Cerebellar cortex (tissue), 1 donor: ENCODE results near the gene IQCM.
"Not testable (repeated sequence)": the region's sequence is repeated elsewhere in the genome, so short reads cannot be mapped to it uniquely, and the experiment has no call there.

Experiments
- DNase-seq: peaks from one replicate; pipeline ENCODE4 v3.0.0-alpha.2; 2015; ENCODE audit warnings: low spot score

Gene IQCM

GRCh38 chr4:149572716-149573115, 242.9 kb downstream of the IQCM start:
- DNase-seq, result no peak

DNA sequence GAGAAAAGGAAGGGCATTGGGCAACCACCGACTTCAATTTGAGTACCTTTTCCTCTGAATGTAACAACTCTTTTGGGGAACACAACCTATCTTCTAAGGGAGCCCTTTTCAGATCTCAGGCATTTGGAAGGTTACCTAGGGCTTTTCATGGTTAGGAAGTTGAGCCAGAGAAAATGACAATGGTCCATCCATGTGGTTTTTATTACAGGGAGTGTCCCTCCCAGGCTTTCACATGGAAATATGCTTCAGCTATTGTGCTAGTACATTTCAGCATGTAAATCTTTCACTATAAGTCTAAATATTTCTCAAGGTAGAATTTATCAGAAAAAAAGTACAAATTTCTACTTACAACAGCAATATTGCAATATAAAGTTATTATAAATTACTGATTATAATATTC, 259.8 kb downstream of the IQCM start:
- no peak for DNase-seq

DNA sequence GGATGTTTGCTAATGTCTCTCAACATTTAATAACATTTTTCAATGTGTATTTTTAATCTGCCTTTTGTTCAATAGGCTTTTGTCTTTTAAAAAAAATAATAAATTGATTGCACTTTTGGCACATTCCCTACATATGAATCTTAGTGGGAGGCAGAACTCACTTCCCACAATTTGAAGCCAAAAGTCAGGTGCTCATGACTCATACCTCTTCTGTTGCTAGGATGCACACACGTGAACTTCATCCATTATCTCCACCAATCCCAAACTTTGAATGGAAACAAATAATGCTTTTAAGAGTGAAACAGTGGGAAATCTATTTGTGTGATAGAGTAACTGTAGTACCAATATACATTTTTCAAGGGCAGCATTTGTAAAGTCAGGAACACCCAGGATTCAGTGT, 260.5 kb downstream of the IQCM start:
- no peak for DNase-seq

DNA sequence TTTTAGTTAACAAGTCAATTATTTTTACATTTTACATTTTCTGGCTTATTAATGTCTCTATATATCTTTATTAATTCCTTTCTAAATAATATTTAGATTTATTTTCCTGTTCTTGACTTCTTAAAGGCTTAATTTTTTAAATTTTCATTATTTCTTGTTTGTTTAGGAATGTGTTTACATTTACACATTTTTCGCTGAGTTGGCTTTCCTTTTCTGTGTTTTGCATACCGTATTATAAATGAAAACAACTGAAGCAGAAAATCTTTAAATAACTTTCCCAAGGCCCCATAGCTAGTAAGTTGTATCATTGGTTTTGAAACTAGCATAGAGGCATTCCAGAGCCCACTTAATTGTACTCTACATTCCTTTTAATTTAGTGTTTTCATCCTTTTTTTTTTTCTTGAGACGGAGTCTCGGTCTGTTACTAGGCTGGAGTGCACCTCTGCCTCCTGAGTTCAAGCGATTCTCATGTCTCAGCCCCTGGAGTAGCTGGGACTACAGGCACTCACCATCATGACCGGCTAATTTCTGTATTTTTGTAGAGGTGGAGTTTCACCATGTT, 261.6 kb downstream of the IQCM start:
- no peak for DNase-seq

DNA sequence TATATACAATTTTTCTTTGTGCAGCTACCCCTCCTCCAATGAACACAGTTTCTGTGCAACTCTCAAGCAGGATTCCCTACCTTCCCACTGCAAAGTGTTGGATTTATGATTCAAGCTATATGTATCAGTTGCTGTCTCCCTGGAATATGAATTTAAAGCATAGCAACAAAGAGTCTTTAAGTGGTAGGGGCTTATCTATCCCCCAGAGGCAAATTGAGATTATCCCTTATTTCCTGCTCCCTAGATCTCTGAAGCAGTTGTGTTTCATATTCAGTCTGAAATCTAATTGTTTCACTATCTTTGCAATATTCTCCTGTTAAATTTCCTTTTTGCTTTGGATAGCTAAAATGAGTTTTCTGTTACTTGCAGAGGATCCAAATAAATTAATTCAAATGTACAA, 263.0 kb downstream of the IQCM start:
- no peak for DNase-seq

GRCh38 chr4:149549911-149550310, 265.7 kb downstream of the IQCM start:
- no peak for DNase-seq

DNA sequence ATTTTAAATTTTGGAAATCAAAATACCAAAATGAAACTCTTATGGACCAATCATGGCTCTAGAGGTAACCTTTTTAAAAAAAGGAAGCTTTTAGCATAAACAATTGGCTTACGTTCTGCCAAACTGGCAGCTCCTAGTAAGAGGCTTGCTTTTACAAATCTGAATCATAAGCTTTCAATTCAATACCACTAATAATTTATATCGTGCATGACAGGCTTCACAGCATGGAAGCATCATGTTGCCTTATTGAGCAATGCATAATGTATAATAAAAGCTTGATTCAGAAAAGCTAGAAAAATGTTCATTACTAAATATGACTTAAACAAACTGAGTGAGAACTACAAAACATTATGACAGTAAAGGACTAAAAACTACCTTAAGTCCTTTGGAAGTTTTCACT, 280.9 kb downstream of the IQCM start:
- DNase-seq, result no peak

DNA sequence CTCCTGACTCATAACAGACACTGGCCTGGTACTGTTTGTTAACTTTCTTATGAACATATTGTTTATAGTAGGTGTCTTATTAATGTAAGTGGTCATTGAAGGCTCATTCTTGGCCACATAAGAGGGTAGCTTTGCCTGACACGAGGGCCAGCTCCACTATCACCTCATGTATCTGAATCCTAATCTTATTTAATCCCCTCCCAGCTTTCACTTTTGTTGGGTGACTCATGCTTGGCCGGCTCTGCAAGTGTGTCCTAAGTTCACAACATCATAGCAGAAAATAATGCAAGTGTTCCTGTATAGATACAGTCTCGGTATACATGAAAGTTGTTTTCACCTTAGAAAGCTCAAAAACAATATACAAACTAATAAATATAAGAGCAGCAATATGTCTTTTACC, 283.8 kb downstream of the IQCM start:
- DNase-seq, result no peak

DNA sequence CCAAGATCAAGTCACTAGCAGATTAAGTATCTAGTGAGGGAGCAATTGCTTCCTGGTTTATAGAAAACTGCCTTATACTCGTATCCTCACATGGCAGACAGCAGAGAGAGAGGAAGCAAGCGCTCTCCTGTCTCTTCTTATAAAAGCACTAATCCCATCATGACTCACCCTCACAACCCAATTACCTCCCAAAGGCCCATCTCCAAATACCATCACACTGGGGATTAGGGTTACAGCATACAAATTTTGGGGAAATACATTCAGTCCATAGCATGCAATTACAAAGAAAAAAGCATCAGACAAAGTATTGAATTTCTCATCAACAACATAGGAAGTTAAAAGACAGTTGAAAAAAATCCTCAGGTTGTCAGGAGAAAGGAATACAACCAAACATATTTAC, 292.6 kb downstream of the IQCM start:
- no peak for DNase-seq

- DNase-seq, result peak; percentile 1
These were observed 293.8 kb downstream of the IQCM start for GRCh38 chr4:149521611-149522425.

DNA sequence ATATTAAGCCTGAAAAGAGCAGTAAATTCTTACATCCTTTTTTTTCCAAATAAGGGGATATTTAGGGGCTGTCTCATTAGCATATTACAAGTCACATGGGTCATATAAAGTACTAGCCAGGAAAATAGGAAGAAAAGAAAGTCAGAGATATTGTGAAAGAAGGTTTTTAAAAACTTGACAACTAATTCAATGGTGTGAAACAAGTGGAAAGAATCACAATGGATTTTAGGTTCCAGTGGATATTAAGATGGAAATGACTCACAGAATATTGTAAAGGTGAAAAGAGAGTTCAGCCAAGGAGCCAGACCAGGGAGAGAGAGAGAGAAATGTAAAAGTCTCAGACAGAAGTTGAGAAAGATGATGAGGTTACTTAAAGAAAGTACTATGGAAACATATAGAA, 297.2 kb downstream of the IQCM start:
- DNase-seq, result no peak

DNA sequence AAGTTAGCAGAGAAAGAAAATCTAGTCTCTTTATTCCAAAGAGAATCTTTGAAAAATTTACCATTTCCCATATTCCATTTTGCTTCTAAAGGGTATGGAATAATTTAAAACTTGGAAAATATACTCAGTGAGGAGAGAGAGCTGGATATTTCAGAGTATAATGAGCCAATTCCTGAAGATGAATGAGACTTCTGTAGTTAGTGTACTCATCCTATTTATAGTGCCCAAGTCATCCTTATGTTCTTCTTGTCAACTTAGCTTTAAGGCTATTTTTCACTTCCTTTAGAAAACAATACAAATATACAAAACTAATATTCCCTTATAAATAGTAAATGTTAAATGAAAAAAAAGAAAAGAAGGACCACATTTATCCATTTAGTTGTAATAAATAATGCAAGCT, 302.6 kb downstream of the IQCM start:
- no peak for DNase-seq

DNA sequence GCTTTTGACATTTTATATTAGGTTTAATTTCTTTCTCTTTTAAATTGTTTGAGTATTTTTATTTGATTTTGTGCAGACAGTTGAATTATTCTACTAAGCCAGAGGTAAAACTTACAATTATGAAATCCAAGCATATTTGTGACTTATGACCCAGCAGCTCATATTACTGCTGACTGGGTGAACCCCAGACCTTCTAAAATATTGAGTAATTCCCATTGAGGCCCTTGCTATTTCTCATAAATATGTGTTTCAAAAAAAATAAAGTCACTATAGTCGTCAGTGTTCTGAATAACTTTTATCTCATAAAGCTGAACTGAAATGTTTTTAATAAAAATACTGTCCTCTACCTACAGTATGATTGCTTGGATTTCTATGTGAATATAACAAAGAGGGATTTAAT, 303.1 kb downstream of the IQCM start:
- DNase-seq, result no peak

GRCh38 chr4:149511558-149512298, 303.9 kb downstream of the IQCM start:
- DNase-seq, result no peak

- DNase-seq, result not testable (repeated sequence)
These were observed 308.3 kb downstream of the IQCM start for GRCh38 chr4:149507309-149507708.

DNA sequence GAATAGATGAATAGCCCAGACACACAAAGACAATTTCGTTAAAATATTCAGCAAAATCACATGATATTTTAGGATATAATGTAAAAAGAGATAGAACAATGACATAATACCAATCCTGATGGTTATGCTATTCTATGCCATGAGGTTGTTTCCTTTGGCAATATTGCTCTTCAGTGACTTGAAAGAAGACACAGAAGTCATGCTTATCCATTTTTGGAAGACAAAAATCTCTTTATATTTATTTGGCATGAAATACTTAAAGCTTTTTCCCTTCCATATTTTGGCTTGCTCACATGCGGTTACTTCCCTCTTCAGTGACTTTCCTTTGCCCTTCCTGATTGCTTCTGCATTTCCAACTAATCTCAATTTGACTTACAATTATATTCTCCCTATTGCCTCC, 314.8 kb downstream of the IQCM start:
- no peak for DNase-seq

DNA sequence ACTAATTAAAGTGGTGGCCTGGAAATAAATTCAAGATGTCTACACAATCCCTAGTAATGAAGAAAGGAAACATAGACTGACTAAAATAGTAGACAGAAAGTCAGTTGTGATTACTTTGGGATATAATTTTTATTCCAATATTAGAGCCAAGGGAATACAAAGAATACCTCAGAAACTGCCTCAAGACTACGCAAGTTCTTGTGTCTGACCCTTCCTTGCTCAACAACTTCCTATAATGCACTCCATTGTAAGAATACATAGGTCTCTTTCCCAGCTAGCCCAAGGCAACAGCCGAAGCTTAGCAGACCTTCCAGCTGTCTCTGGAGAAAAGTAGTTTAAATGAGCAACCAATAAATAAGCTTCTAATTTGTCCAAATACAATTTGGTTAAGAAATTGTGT, 315.9 kb downstream of the IQCM start:
- no peak for DNase-seq

DNA sequence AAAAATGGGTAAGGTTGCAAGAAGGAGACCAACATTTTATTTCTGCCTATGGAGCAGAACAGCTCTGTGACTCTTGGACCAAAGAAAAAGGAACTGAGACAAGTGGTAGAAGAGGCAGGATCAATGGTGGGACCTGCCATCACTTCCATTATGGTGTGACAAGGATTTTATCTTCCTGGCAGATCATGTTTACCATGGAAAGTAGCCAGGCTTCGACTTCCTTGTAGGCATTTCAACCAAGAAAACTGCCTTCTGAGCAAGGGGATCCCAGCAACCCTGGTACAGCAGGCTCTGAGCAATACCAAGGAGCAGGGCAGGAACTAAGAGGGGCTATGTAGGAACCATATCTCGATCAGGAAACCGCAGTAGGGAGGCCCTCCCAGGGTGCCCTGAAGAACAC, 317.4 kb downstream of the IQCM start:
- DNase-seq, result no peak

DNA sequence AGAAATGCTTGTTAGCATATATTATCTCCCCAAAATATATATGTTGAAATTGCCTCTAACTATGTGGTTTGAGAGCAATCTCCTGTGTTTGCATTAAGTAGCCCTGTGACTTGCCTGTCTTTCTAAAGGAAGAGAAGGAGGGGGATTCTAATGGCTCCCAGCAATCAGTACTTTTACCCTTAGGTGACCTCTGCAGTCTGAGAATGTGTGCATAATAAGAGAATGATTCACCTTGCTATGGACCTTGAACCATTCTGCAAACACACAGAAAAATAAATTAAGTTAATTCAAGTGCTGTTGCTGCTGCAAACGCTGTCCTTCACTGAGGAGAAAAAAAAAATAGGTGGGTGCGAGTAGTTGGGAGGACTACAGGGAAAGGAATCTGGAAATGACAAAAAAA, 322.2 kb downstream of the IQCM start:
- DNase-seq, result no peak

- no peak for DNase-seq
These were observed 326.3 kb downstream of the IQCM start for GRCh38 chr4:149489321-149489720.

DNA sequence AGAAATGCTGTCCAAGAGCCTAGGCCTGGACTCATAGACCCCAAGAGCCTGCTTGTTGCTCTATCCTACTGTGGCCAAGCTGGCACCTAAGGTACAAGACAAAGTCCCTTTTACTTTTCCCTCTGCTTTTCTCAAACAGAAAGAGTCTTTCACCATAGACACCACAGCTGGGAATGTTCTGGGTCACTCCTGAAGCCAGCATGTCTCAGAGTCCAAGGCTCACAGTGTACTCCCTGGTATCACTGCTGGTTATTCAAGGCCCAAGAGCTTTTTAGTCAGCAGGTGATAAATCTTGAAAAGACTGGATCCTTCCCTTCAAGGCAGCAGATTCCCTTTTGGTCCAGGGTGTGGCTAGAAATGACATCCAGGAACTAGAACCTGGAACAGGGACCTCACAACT, 328.8 kb downstream of the IQCM start:
- no peak for DNase-seq

- DNase-seq, result not testable (repeated sequence)
These were observed 347.0 kb downstream of the IQCM start for GRCh38 chr4:149468669-149469068.

- DNase-seq, result no peak
These were observed 349.2 kb downstream of the IQCM start for GRCh38 chr4:149466446-149466845.
